Measurements from ENCODE around the gene LIF.

DNA sequence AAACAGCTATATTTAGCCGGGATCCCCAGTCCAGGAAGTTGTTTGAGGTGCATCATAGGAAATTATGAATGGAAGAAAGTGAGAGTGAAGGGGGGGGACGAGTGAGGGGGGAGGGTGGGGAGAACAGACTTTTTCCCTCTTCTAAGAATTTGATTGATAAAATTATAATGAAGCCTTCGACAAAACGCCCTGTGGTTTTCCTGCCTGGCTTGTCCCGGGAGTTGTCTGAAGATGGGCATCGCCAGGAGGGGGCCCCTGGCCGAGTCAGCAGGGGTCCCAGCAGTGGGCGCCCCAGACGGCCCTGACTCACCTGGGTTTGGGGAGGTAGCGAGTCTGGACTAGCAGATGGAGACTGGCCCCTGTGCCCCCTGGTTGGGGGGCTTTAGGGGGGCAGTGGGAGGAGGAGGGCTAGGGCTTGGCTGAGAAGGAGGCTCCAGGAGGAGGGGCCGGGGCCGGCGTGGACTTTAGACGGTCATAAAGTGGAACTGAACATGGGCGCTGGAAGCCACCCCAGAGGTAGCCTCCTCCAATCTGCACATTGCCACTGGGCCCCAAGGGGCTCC lies 336 bp upstream of the LIF start:
- TF ChIP-seq, protein P1, sequence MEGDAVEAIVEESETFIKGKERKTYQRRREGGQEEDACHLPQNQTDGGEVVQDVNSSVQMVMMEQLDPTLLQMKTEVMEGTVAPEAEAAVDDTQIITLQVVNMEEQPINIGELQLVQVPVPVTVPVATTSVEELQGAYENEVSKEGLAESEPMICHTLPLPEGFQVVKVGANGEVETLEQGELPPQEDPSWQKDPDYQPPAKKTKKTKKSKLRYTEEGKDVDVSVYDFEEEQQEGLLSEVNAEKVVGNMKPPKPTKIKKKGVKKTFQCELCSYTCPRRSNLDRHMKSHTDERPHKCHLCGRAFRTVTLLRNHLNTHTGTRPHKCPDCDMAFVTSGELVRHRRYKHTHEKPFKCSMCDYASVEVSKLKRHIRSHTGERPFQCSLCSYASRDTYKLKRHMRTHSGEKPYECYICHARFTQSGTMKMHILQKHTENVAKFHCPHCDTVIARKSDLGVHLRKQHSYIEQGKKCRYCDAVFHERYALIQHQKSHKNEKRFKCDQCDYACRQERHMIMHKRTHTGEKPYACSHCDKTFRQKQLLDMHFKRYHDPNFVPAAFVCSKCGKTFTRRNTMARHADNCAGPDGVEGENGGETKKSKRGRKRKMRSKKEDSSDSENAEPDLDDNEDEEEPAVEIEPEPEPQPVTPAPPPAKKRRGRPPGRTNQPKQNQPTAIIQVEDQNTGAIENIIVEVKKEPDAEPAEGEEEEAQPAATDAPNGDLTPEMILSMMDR (IDR thresholded peaks at IDR 0.05): no peak
- no peak for TF ChIP-seq ZFX (IDR thresholded peaks at IDR 0.05; ENCODE audit: borderline replicate concordance)

All from 22Rv1 (cell line).